ENCODE results near the gene BTBD9. TPM values are rescaled to one million over a fixed set of nuclear protein-coding genes. Genes with fewer than 3 reads are reported as not detected.

Gene BTBD9
- total and polyA plus RNA-seq, 9 of the 15 experiments (the other 6 are each of a cell fraction or from before 2014, with no cell fraction given), result 0.08 to 1.6 (median 0.58) TPM

DNA sequence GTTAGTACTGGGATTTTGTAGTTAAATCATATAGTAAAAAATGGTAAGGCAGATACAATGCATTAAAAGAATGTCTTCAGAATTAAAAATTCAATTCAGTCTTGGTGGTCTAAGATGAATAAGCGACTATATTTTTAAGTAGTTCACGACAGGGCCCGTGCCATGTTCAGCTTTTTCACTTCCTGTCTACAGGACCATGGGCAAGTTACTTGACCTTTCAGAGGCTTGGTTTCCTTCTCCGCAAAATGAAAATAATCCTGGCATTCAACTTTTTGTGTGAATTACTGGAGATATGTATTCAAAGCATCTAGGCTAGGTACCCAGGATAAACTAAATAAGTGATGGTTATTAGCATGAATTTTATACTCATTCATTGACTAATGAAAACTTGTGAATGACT lies 216.0 kb downstream of the BTBD9 start (continued):
- TF ChIP-seq, protein P1, sequence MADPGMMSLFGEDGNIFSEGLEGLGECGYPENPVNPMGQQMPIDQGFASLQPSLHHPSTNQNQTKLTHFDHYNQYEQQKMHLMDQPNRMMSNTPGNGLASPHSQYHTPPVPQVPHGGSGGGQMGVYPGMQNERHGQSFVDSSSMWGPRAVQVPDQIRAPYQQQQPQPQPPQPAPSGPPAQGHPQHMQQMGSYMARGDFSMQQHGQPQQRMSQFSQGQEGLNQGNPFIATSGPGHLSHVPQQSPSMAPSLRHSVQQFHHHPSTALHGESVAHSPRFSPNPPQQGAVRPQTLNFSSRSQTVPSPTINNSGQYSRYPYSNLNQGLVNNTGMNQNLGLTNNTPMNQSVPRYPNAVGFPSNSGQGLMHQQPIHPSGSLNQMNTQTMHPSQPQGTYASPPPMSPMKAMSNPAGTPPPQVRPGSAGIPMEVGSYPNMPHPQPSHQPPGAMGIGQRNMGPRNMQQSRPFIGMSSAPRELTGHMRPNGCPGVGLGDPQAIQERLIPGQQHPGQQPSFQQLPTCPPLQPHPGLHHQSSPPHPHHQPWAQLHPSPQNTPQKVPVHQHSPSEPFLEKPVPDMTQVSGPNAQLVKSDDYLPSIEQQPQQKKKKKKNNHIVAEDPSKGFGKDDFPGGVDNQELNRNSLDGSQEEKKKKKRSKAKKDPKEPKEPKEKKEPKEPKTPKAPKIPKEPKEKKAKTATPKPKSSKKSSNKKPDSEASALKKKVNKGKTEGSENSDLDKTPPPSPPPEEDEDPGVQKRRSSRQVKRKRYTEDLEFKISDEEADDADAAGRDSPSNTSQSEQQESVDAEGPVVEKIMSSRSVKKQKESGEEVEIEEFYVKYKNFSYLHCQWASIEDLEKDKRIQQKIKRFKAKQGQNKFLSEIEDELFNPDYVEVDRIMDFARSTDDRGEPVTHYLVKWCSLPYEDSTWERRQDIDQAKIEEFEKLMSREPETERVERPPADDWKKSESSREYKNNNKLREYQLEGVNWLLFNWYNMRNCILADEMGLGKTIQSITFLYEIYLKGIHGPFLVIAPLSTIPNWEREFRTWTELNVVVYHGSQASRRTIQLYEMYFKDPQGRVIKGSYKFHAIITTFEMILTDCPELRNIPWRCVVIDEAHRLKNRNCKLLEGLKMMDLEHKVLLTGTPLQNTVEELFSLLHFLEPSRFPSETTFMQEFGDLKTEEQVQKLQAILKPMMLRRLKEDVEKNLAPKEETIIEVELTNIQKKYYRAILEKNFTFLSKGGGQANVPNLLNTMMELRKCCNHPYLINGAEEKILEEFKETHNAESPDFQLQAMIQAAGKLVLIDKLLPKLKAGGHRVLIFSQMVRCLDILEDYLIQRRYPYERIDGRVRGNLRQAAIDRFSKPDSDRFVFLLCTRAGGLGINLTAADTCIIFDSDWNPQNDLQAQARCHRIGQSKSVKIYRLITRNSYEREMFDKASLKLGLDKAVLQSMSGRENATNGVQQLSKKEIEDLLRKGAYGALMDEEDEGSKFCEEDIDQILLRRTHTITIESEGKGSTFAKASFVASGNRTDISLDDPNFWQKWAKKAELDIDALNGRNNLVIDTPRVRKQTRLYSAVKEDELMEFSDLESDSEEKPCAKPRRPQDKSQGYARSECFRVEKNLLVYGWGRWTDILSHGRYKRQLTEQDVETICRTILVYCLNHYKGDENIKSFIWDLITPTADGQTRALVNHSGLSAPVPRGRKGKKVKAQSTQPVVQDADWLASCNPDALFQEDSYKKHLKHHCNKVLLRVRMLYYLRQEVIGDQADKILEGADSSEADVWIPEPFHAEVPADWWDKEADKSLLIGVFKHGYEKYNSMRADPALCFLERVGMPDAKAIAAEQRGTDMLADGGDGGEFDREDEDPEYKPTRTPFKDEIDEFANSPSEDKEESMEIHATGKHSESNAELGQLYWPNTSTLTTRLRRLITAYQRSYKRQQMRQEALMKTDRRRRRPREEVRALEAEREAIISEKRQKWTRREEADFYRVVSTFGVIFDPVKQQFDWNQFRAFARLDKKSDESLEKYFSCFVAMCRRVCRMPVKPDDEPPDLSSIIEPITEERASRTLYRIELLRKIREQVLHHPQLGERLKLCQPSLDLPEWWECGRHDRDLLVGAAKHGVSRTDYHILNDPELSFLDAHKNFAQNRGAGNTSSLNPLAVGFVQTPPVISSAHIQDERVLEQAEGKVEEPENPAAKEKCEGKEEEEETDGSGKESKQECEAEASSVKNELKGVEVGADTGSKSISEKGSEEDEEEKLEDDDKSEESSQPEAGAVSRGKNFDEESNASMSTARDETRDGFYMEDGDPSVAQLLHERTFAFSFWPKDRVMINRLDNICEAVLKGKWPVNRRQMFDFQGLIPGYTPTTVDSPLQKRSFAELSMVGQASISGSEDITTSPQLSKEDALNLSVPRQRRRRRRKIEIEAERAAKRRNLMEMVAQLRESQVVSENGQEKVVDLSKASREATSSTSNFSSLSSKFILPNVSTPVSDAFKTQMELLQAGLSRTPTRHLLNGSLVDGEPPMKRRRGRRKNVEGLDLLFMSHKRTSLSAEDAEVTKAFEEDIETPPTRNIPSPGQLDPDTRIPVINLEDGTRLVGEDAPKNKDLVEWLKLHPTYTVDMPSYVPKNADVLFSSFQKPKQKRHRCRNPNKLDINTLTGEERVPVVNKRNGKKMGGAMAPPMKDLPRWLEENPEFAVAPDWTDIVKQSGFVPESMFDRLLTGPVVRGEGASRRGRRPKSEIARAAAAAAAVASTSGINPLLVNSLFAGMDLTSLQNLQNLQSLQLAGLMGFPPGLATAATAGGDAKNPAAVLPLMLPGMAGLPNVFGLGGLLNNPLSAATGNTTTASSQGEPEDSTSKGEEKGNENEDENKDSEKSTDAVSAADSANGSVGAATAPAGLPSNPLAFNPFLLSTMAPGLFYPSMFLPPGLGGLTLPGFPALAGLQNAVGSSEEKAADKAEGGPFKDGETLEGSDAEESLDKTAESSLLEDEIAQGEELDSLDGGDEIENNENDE (IDR thresholded peaks at IDR 0.05; ENCODE audit: low read depth, low read length), result no peak
- TF ChIP-seq TRIM24 (IDR thresholded peaks at IDR 0.05) (no peak), ZNF384 (IDR thresholded peaks at IDR 0.05; ENCODE audit: low read depth, low read length) (no peak), KLF13 (tag; IDR thresholded peaks at IDR 0.05; ENCODE audit: borderline replicate concordance, low read depth) (no peak), BACH1 (tag; IDR thresholded peaks at IDR 0.05) (no peak), SUPT5H (IDR thresholded peaks at IDR 0.05) (no peak)
